Measurements from ENCODE around the gene ZNF311. TPM values are rescaled to one million over a fixed set of nuclear protein-coding genes. Genes with fewer than 3 reads are reported as not detected.

The ZNF311 gene
- total and polyA plus RNA-seq, 9 of the 15 experiments (the other 6 are each of a cell fraction or from before 2014, with no cell fraction given) = 5.1 to 10.0 (median 7.5) TPM

- no peaks in the 10 kb centered on the region for H3K36me3 ChIP-seq (ENCODE audit: control insufficient read depth, insufficient read depth, low read length)
- 90% methylated on average over 3 of the region's 3 CpGs for WGBS (ENCODE audit: insufficient coverage, low coverage, missing lambda C conversion rate)
- no peaks in the 10 kb centered on the region for H3K79me2 ChIP-seq (ENCODE audit: control insufficient read depth, insufficient read depth, low read length)
- no peak overlapping the region for H3K4me3 ChIP-seq
- H3K4me1 ChIP-seq (replicated peaks in 1 of 2; ENCODE audit: control insufficient read depth in 2 of 2, insufficient read depth in 2 of 2, low read length in 2 of 2) = peaks cover 27 to 40% of the 10 kb centered on the region in 2 experiments
- DNase-seq (ENCODE audit: extremely low read depth in 1 of 4, low spot score in 3 of 4) (no peak), FAIRE-seq (no peak), ATAC-seq (no peak)
- H3K9me1 ChIP-seq (ENCODE audit: control insufficient read depth, insufficient read depth, low read length) = no peaks in the 10 kb centered on the region
- 0 out of 2 replicates have a peak, but pooled peaks cover 7% of the 10 kb centered on the region for H3K9me3 ChIP-seq (replicated peaks; ENCODE audit: control insufficient read depth, insufficient read depth, low read depth, low read length)
- no peaks in the 10 kb centered on the region for H3K27me3 ChIP-seq (ENCODE audit: control insufficient read depth in 2 of 2, insufficient read depth in 2 of 2, low read length in 2 of 2)
- BruUV-seq (replicated peaks) = no TSS peak
- peak overlapping the region; percentile 18; the same call in 1 of the 2 replicates for H2AFZ ChIP-seq (ENCODE audit: low read depth, low read length)
- H3K27ac ChIP-seq (ENCODE audit: extremely low read depth, low read depth, low read length) = no peak overlapping the region
- ChIA-PET CTCF (ENCODE audit: low intra/inter-chr PET ratio) (no interaction called here), POLR2A (interaction anchor here (1.0 kb wide), 1 partner anchor 29 kb away, joined by 3 read pairs; the partner anchor contains the start of gene ZNF311)
- no peak overlapping the region for H3K9ac ChIP-seq (ENCODE audit: insufficient read depth in 1 of 2, low read depth in 2 of 2, low read length in 2 of 2)
- H3K4me2 ChIP-seq (ENCODE audit: insufficient read depth, low read length) = no peak overlapping the region
- no peaks in the 10 kb centered on the region for H4K20me1 ChIP-seq (replicated peaks; ENCODE audit: control insufficient read depth, insufficient read depth, low read length)
- intact Hi-C loops (cut with micrococcal nuclease) = no loop called here
- in situ Hi-C loops (cut with MboI) = no loop called here
- TF ChIP-seq SMAD3 (CRISPR knock-in tag; conservative IDR thresholded peaks at IDR 0.05) = no peak
- TF ChIP-seq, protein P1, sequence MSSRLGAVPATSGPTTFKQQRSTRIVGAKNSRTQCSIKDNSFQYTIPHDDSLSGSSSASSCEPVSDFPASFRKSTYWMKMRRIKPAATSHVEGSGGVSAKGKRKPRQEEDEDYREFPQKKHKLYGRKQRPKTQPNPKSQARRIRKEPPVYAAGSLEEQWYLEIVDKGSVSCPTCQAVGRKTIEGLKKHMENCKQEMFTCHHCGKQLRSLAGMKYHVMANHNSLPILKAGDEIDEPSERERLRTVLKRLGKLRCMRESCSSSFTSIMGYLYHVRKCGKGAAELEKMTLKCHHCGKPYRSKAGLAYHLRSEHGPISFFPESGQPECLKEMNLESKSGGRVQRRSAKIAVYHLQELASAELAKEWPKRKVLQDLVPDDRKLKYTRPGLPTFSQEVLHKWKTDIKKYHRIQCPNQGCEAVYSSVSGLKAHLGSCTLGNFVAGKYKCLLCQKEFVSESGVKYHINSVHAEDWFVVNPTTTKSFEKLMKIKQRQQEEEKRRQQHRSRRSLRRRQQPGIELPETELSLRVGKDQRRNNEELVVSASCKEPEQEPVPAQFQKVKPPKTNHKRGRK (tag; IDR thresholded peaks at IDR 0.05) = peak; percentile 94
Observed at GRCh38 chr6:28976677-28977076, 28.4 kb downstream of the ZNF311 start.

GRCh38 chr6:28974505-28974904 is 30.6 kb downstream of the ZNF311 start:
- H3K4me1 ChIP-seq (replicated peaks in 1 of 2; ENCODE audit: control insufficient read depth in 2 of 2, insufficient read depth in 2 of 2, low read length in 2 of 2) = peaks cover 31% of the 10 kb centered on the region in 2 experiments
- peak overlapping the region; percentile 43 for H3K27ac ChIP-seq (ENCODE audit: extremely low read depth, low read depth, low read length)
- H3K4me2 ChIP-seq (ENCODE audit: insufficient read depth, low read length) = no peak overlapping the region
- H3K27me3 ChIP-seq (ENCODE audit: control insufficient read depth in 2 of 2, insufficient read depth in 2 of 2, low read length in 2 of 2) = no peaks in the 10 kb centered on the region
- intact Hi-C loops (cut with micrococcal nuclease) = no loop called here
- FAIRE-seq (peak; percentile 26), ATAC-seq (peak; percentile 70), DNase-seq (ENCODE audit: extremely low read depth in 1 of 4, low spot score in 3 of 4) (peak in 1 of 4 experiments; percentile 47)
- H4K20me1 ChIP-seq (replicated peaks; ENCODE audit: control insufficient read depth, insufficient read depth, low read length) = no peaks in the 10 kb centered on the region
- no TSS peak for BruUV-seq (replicated peaks)
- no peaks in the 10 kb centered on the region for H3K79me2 ChIP-seq (ENCODE audit: control insufficient read depth, insufficient read depth, low read length)
- H3K9ac ChIP-seq (ENCODE audit: insufficient read depth in 1 of 2, low read depth in 2 of 2, low read length in 2 of 2) = peak overlapping the region in 1 of 2 experiments; percentile 2; a peak in 1 of 4 replicates
- H3K4me3 ChIP-seq = no peak overlapping the region
- H3K9me3 ChIP-seq (replicated peaks; ENCODE audit: control insufficient read depth, insufficient read depth, low read depth, low read length) = 0 out of 2 replicates have a peak, but pooled peaks cover 10% of the 10 kb centered on the region
- POLR2A ChIA-PET = no interaction called here
- in situ Hi-C loops (cut with MboI) = no loop called here
- CTCF ChIA-PET (ENCODE audit: low intra/inter-chr PET ratio) = no interaction called here
- 0% methylated on average over 1 of the region's 1 CpG for WGBS (ENCODE audit: insufficient coverage, low coverage, missing lambda C conversion rate)
- H3K36me3 ChIP-seq (ENCODE audit: control insufficient read depth, insufficient read depth, low read length) = no peaks in the 10 kb centered on the region
- H3K9me1 ChIP-seq (ENCODE audit: control insufficient read depth, insufficient read depth, low read length) = no peaks in the 10 kb centered on the region
- H2AFZ ChIP-seq (ENCODE audit: low read depth, low read length) = peak overlapping the region; percentile 78
- TF ChIP-seq SPI1 (IDR thresholded peaks at IDR 0.05; ENCODE audit: borderline replicate concordance, low read depth, low read length) (0 out of 2 replicates have a peak, but pooled peaks have one; percentile 48), TEAD4 (IDR thresholded peaks at IDR 0.05; ENCODE audit: low read length) (no peak), TEAD4 (CRISPR knock-in tag; IDR thresholded peaks at IDR 0.05; ENCODE audit: borderline replicate concordance) (no peak), RCOR1 (IDR thresholded peaks at IDR 0.05; ENCODE audit: borderline replicate concordance in 1 of 2, low read depth in 2 of 2, low read length in 2 of 2) (0 out of 4 replicates have a peak, but pooled peaks of 1 of the 2 experiments have one; percentile 39), ASH1L (IDR thresholded peaks at IDR 0.05; ENCODE audit: borderline replicate concordance, low read depth, partially characterized antibody) (no peak), SRF (CRISPR knock-in tag; IDR thresholded peaks at IDR 0.05) (peak in 1 of 2 experiments; percentile 33; a peak in 1 of 4 replicates), ZNF551 (CRISPR knock-in tag; IDR thresholded peaks at IDR 0.05) (no peak), MED1 (CRISPR knock-in tag; IDR thresholded peaks at IDR 0.05; ENCODE audit: borderline replicate concordance) (no peak), CHCHD3 (CRISPR knock-in tag; IDR thresholded peaks at IDR 0.05) (no peak), RAD21 (CRISPR knock-in tag; conservative IDR thresholded peaks at IDR 0.05 in 1 of 2, IDR thresholded peaks at IDR 0.05 in 1 of 2) (no peak)
- TF ChIP-seq, protein P2, sequence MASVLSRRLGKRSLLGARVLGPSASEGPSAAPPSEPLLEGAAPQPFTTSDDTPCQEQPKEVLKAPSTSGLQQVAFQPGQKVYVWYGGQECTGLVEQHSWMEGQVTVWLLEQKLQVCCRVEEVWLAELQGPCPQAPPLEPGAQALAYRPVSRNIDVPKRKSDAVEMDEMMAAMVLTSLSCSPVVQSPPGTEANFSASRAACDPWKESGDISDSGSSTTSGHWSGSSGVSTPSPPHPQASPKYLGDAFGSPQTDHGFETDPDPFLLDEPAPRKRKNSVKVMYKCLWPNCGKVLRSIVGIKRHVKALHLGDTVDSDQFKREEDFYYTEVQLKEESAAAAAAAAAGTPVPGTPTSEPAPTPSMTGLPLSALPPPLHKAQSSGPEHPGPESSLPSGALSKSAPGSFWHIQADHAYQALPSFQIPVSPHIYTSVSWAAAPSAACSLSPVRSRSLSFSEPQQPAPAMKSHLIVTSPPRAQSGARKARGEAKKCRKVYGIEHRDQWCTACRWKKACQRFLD (CRISPR knock-in tag; IDR thresholded peaks at IDR 0.05) = 0 out of 2 replicates have a peak, but pooled peaks have one; percentile 58
